Activated CD8-positive, alpha-beta memory T cell treated with anti-CD3 and anti-CD28 coated beads, Interleukin-2, amount 50 U/mL, for 24 hours (primary cell): ENCODE measurements around the gene LYVE1.
"Not testable (repeated sequence)": the region's sequence is repeated elsewhere in the genome, so short reads cannot be mapped to it uniquely, and the experiment has no call there.

ENCODE experiments used
- DNase-seq: peaks from one replicate; pipeline ENCODE4 v3.0.0-alpha.2; 2020; ENCODE audit errors: extremely low read depth

The LYVE1 gene

DNA sequence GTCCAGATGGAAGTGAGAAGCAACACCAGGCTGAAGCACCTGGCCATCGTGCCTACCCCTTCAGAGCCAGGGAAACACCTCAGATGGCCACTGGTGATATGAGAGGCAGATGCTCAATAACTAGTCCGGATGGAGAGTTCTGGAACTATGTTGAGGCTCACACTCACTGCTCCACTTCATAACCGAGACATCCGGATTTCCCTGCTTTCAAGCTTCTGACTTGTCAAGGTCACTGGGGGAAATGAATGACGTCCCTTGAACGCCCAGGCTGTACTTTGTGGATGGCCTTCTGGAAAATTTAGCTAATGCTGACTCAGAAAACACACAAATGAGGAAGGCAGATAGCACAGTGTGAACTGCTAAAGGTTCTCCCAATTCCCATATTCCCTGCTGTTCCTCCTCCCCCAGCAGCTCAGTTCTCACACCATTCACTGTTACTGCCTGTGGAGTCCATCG lies at the start of gene LYVE1:
TSS of gene LYVE1 (minus strand) at position 180 of the 456 bp plus-strand sequence. CDS start at position 47, 133 bp downstream.
- DNase-seq = no peak

DNA sequence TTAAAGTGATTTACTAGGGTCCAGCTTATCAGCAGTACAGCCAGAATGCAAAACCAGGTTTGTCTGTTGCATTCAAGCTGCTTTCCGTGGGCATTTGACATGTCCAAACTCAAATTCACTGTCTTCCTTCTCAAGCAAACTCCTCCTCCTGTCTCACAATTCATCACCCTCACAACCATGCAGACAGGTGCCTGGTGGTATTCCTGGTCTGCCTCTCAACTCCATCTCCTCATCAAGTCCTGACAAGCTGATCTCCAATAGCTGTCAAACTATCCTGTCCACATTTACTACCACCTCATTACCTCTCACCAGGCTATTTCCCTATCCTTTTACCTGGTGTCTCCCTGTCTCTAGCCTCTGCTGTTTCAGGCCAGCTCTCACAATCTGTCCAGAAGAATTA lies 49.1 kb upstream of the LYVE1 start:
- no peak for DNase-seq

DNA sequence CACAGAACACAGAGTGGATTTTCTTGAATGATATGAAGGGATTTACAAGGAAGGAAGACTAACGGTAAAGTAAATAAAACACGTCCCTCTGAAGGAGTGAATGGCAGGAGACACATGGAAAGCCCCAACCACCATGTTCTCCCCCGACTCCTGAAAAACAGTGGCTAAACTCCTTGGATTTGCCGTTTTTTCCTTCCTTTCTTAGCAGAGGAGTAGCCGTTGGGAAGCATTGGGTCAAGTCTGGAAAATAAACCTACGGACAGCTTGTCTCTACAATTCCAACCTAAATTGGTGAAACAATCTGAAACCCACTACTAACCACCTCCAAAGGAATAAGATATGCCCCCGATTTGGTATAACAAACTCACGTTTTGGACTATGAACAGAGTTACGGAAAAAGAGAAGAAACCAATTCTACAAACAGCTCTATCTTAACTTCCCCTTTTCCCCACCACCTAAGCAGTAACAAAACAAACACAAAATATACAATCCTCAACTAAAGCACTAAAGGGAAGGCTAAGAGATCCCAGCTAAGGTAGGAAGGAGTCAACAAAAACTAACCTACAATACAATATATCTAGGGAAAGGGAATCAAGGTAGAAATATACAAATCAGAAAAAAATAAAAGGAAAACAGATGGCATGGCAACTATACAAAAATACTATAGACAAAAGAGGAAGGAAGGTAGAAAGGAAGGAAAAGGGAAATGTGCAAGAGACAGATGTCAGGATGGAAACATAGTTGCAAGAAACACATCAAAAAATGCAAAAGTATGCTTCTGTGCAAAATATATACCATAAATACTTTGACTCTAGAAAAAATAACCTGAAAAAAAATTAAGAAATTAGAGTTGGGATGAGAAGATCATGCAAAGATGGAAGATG lies 43.8 kb upstream of the LYVE1 start:
- DNase-seq = no peak

- DNase-seq = no peak
These were observed 41.2 kb upstream of the LYVE1 start for GRCh38 chr11:10609636-10610035.

DNA sequence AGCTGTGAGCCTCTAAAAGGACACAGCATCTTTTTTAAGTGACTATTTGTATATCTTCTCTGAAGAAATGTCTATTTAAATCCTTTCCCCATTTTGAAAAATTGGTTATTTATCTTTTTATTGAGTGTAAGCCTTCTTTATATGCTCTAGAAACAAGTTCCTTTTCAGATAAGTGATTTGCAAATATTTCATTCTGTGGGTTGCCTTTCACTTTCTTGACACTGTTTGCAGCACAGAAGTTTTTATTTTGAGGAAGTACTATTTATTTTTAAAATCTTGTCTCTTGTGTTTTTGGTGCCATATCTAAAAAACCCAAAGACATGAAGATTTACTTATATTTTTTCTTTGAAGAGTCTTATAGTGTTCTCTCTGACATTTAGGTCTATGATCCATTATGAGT lies 40.1 kb upstream of the LYVE1 start:
- DNase-seq = no peak

GRCh38 chr11:10607462-10608132 lies 39.1 kb upstream of the LYVE1 start:
- no peak for DNase-seq

DNA sequence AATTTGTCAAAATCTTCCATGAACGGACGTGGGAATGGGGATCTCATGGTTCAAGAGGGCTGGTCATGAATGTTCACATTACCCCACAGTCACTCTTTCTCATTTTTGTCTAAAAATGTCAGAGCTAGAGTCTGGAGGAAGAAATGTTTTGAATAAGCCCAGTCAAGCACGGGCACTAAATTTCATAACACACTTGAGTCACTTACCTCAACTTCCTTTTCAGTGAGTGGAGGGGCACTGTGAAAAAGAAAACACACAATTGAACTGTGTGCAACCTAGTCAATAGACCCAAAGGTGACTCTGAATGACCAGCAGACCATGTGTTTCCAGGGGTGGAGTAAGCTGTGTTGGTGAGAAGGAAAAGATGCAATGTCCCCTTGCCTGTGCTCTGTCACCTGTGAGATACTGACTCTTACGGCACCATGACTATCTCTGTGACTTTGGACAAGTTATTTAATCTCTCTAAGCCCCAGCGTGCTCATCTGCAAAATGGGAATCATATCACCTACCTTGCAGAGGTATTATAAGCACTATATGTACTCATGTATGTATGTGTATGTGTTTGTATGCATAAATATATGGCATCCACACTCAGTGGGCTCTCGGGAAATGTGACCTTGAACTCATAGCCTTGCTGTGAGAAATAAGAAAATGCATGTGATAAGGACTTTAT lies 38.2 kb upstream of the LYVE1 start:
- no peak for DNase-seq

DNA sequence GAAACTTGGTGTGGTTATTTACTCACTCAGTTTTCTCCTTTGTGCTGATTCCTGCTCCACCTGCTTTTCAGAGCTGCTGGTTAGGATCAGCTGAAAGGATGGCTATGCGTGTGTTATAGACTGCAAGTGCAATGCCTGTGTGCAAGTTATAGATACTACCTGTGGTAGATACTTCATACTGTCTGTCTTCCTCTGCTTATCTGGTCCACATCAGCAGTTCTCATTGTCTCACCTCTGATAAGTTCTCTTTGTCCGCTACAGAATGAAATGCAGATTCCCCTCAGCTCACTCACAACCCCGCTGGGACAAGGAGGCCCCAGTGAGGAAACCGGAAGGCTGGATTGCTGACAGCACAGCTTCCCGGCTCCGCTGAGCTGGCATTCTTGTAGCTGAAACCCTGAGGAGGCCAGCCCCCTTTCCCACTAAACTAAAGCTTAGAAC lies 37.5 kb upstream of the LYVE1 start:
- DNase-seq = no peak

- no peak for DNase-seq
These were observed 36.3 kb upstream of the LYVE1 start for GRCh38 chr11:10604798-10605197.

- DNase-seq = no peak
These were observed 35.9 kb upstream of the LYVE1 start for GRCh38 chr11:10604340-10604748.

- no peak for DNase-seq
These were observed 35.3 kb upstream of the LYVE1 start for GRCh38 chr11:10603721-10604297.

- DNase-seq = no peak
These were observed 34.5 kb upstream of the LYVE1 start for GRCh38 chr11:10602945-10603344.

DNA sequence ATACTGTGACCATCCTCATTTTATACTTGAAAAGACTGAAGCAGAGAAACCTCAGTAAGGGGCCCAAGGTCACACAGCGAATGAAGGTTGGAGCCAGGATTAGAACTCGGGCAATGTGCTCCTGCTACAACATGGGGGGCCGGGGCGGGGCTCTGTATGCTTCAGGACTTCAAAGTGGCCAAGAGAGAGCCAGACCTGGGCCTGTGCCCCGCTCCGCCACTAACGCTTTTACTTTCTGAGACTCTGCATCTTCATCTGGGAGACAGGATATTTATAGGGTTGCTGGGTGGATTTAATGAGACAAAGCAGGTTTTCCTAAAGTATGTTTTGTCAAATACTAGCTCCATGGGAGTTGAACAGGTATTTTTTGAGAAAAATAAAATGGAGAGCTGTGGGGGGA lies 33.9 kb upstream of the LYVE1 start:
- no peak for DNase-seq

GRCh38 chr11:10601837-10602236 lies 33.4 kb upstream of the LYVE1 start:
- no peak for DNase-seq

DNA sequence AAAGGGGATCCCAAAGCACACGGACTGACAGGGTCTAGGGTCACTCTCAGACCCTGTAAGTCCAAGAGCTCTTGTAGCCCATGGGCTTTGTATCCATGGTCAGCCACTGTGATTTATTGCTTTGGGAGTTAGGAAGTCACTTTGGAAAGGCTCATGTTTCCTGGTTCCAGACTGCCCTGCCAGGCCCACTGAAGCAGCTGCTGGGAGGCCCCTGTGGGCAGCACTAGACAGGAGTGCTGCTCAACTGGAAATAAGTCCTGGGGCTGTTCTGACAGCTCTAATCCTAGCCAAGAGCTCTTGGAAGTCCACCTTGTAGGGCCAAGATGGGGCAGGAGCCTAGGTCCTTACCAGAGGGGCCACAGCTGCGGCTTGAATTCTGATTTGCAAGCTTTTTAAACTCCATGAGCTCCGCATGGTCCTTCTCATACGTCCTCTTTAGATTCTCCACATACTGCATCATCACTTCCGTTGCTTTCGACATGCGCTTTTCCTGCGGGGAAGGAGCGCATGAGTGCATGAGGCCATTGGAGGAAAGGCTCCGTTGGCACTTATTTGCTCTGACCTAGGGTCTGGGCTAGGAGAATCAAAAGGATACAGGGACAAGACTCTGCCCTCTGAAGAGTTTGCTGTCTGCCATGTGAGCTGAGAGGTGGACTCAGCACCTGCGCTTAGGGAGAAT lies 32.2 kb upstream of the LYVE1 start:
- no peak for DNase-seq

GRCh38 chr11:10599388-10600175 lies 31.1 kb upstream of the LYVE1 start:
- DNase-seq = no peak

DNA sequence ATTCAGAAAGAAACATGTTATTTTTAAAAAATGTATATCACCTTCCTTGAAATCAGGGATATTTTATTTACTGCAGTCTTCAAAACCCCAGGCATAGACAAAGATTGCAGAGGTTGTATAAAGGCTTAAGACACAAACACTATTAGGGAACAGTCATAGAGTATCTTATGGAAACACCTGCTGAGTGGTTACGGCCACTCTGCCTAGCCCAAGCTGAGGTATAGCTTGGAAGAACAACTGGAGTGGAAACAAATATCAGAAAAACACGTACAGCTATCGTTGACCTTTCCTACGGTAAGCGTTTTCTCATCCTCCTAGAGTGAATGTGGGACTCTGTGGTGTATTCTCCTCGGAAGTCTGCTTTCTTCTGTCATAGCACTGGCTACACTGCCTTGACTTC lies 30.4 kb upstream of the LYVE1 start:
- DNase-seq = no peak

DNA sequence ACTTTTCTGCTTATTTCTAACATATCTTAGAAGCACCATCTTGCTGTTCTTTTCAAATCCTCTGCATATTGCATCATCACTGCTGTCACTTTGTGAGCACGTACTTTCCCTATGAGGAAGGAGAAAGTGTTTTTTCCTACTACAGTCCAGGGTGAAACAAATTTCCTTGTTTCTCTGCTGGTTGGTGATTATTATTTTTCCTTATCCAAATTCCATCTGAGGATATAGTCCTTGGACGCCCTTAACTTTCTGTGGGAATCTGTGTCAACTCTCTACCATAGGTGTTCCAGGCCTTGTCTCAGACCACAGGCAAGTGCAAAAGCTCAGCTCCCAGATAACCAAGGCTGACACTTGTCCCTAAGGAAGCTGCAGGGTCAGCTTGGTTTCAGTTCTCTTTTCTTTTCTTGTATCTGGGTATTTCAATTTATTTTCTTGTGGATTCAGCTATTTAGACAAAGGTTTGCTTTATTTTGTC lies 29.4 kb upstream of the LYVE1 start:
- no peak for DNase-seq

DNA sequence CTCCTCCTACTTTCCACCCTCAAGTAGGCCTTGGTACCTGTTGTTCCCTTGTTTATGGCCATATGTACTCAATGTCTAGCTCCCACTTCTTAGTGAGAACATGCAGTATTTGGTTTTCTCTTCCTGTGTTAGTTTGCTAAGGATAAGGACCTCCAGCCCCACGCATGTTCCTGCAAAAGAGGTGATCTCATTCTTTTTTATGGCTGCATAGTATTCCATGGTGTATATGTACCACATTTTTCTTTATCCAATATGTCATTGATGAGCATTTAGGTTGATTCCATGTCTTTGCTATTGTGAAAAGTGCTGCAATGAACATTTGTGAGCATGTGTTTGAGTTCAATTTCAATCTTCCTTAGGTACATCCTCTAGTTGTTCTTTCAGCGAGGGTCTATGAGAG lies 27.4 kb upstream of the LYVE1 start:
- DNase-seq = not testable (repeated sequence)

- no peak for DNase-seq
These were observed 25.9 kb upstream of the LYVE1 start for GRCh38 chr11:10594407-10594806.

GRCh38 chr11:10592331-10592730 lies 23.9 kb upstream of the LYVE1 start:
- no peak for DNase-seq
